HepG2 (cell line): Measurements from ENCODE around the gene DUXA. TPM values are rescaled to one million over a fixed set of nuclear protein-coding genes. Genes with fewer than 3 reads are reported as not detected.

Experiments
- ATAC-seq: fragments of 200-7000 bp; cut with Tn5 transposase; 3 replicates; pipeline ENCODE4 v1.9.1; 2020; ENCODE audit warnings: mild to moderate bottlenecking, moderate library complexity
- BruUV-seq: library from RNA; stranded (reverse); fragments of 400-500 nt; replicated peaks from 2 replicates; lab custom pipeline; 2021; lab: Mats Ljungman, UMichigan
- CTCF ChIA-PET: fragments of 300-600 bp; formaldehyde crosslinking; extraction: SDS; loops from one replicate; lab custom pipeline; 2021; ENCODE audit warnings: low total read pairs, inconsistent platforms, low intra/inter-chr PET ratio; lab: Yijun Ruan, JAX
- POLR2A ChIA-PET: fragments of 350-600 bp; sonication (Branson Sonifier 250); formaldehyde crosslinking; loops from one replicate; lab custom pipeline; 2020; ENCODE audit warnings: antibody characterized with exemption, inconsistent platforms; lab: Yijun Ruan, JAX
- DNase-seq: peaks from one replicate; pipeline ENCODE4 v3.0.0-alpha.2; 2015; ENCODE audit warnings: low spot score
- FAIRE-seq: peaks from 3 replicates; lab custom pipeline; 2011; peaks lifted over from hg19 to GRCh38; lab: Jason Lieb, UNC
- H2AFZ ChIP-seq: one replicate; pipeline ENCODE4 v1.6.1; 2011; ENCODE audit warnings: low read length, inconsistent platforms
- H3K27ac ChIP-seq: fragments of 300-600 bp; 3 replicates; pipeline ENCODE4 v1.8.0; 2011; ENCODE audit warnings: mixed run types, mild to moderate bottlenecking, mixed read lengths, low read length, inconsistent platforms; ENCODE audit not compliant: insufficient read depth; ENCODE audit errors: extremely low read length
- H3K27me3 ChIP-seq, 2 experiments: fragments of 200-600 bp in 1 of 2; 2 replicates in 1 of 2; 3 replicates in 1 of 2; pipeline versions ENCODE4 v1.6.0 to v1.8.0; 2011; ENCODE audit warnings: low read length in 2 of 2, mild to moderate bottlenecking in 2 of 2, moderate library complexity in 2 of 2, inconsistent platforms in 1 of 2; ENCODE audit not compliant: insufficient read depth in 2 of 2, control insufficient read depth in 1 of 2
- H3K36me3 ChIP-seq, 2 experiments: fragments of 200-600 bp in 1 of 2; replicated peaks in 1 of 2; 2 replicates in 1 of 2; 3 replicates in 1 of 2; pipeline versions ENCODE4 v1.5.1 to v1.8.0; 2011; ENCODE audit warnings: low read length in 2 of 2, inconsistent platforms in 1 of 2; ENCODE audit not compliant: insufficient read depth in 2 of 2, control insufficient read depth in 1 of 2
- H3K4me1 ChIP-seq: 2 replicates; pipeline ENCODE4 v1.5.1; 2012; ENCODE audit warnings: low read length, inconsistent platforms; ENCODE audit not compliant: insufficient read depth
- H3K4me2 ChIP-seq: 2 replicates; pipeline ENCODE4 v1.6.0; 2011; ENCODE audit warnings: low read depth, low read length, inconsistent platforms
- H3K4me3 ChIP-seq, 3 experiments: fragments of 200-600 bp in 1 of 3; sonication (generic), shearing (Covaris generic) in 1 of 3; replicated peaks in 1 of 3; 2 replicates each; pipeline ENCODE4 v1.5.1; 2011 to 2016; ENCODE audit warnings: low read length in 3 of 3, inconsistent platforms in 2 of 3, low read depth in 2 of 3, mild to moderate bottlenecking in 2 of 3, control low read depth in 1 of 3, mixed read lengths in 1 of 3; ENCODE audit not compliant: insufficient read depth in 1 of 3
- H3K79me2 ChIP-seq: one replicate; pipeline ENCODE4 v1.6.1; 2011; ENCODE audit warnings: low read length, inconsistent platforms; ENCODE audit not compliant: insufficient read depth
- H3K9ac ChIP-seq: 2 replicates; pipeline ENCODE4 v1.6.0; 2011; ENCODE audit warnings: mild to moderate bottlenecking, low read depth, low read length, inconsistent platforms; ENCODE audit not compliant: insufficient read depth
- H3K9me3 ChIP-seq: 2 replicates; pipeline ENCODE4 v1.5.1; 2012; ENCODE audit warnings: mild to moderate bottlenecking, low read length
- H4K20me1 ChIP-seq: 2 replicates; pipeline ENCODE4 v1.6.0; 2011; ENCODE audit warnings: inconsistent platforms, mild to moderate bottlenecking, low read length, moderate library complexity; ENCODE audit not compliant: insufficient read depth
- BRCA1 ChIP-seq: sonication (generic); formaldehyde crosslinking; IDR thresholded peaks from 2 replicates; pipeline ENCODE4 v1.4.0; 2020; ENCODE audit warnings: missing genetic modification reagents
- BRD4 ChIP-seq: sonication (generic); formaldehyde crosslinking; IDR thresholded peaks from 2 replicates; pipeline ENCODE4 v1.4.0; 2020; ENCODE audit warnings: missing genetic modification reagents
- KDM1A ChIP-seq: IDR thresholded peaks from 2 replicates; pipeline ENCODE4 v1.6.1; 2016; ENCODE audit warnings: missing compliant biosample characterization
- NFYC ChIP-seq: IDR thresholded peaks from 2 replicates; pipeline ENCODE4 v1.6.1; 2016; ENCODE audit warnings: missing genetic modification reagents, missing compliant biosample characterization
- SKI ChIP-seq: fragments of 450-650 bp; IDR thresholded peaks from one replicate; pipeline ENCODE4 v1.6.1; 2018; ENCODE audit warnings: mild to moderate bottlenecking; ENCODE audit not compliant: partially characterized antibody
- TRAFD1 ChIP-seq: sonication (generic); formaldehyde crosslinking; IDR thresholded peaks from 2 replicates; pipeline ENCODE4 v1.5.1; 2020; ENCODE audit warnings: missing genetic modification reagents, mild to moderate bottlenecking, borderline replicate concordance
- ZBTB7A ChIP-seq: sonication (generic); formaldehyde crosslinking; IDR thresholded peaks from 2 replicates; pipeline ENCODE4 v1.8.0; 2022; ENCODE audit warnings: mild to moderate bottlenecking, missing genetic modification reagents
- WGBS: methylation state at CpG from one replicate; pipeline ENCODE4 v1.1.6; 2017; ENCODE audit warnings: low lambda C conversion rate; 5-methylcytosine and 5-hydroxymethylcytosine counted together
- in situ Hi-C: cut with HindIII; loops from 2 replicates; pipeline ENCODE4 v1.10.0; 2017; ENCODE audit warnings: low pct_unique_long_range_greater_than_20kb; ENCODE audit not compliant: extremely low pct_ligation_motif_present
- intact Hi-C: fragments of 100-400 bp; cut with micrococcal nuclease; formaldehyde crosslinking; loops from one replicate; pipeline ENCODE4 v1.10.0; 2022; ENCODE audit not compliant: unreplicated experiment
- polyA plus RNA-seq, 8 experiments: library from polyadenylated mRNA; depleted of rRNA in 3 of 8; stranded (reverse) in 7 of 8; unstranded in 1 of 8; fragments of >200 nt; fragmentation: Illumina TruSeq in 4 of 8; extraction: Trizol in 4 of 8; gene quantifications; 2 replicates each; pipeline versions ENCODE4 v1.2.1 to v1.2.3, GENCODE V29; 2011 to 2016; ENCODE audit warnings: low read depth in 4 of 8, missing spikeins in 1 of 8, mixed read lengths in 1 of 8; ENCODE audit not compliant: insufficient read depth in 1 of 8
- small RNA-seq, 3 experiments: library from RNA; depleted of rRNA; stranded (forward); fragments of <200 nt; gene quantifications; one replicate each; pipeline ENCODE3, GENCODE V24; 2012; ENCODE audit warnings: low read depth in 2 of 3, low replicate concordance in 1 of 3; ENCODE audit not compliant: insufficient read length in 3 of 3, insufficient read depth in 2 of 3
- total RNA-seq, 5 experiments: library from RNA; depleted of rRNA; stranded (reverse); fragments of >200 nt; fragmentation: Illumina TruSeq; extraction: Trizol; gene quantifications; 2 replicates each; pipeline ENCODE4 v1.2.3, GENCODE V29; 2016; ENCODE audit warnings: low read depth in 1 of 5
- TF ChIP-seq, protein P1 (sequence below): sonication (generic); IDR thresholded peaks from 2 replicates; pipeline ENCODE4 v1.6.1; 2016; ENCODE audit warnings: low read depth, borderline replicate concordance

DUXA gene
- total and polyA plus RNA-seq, 2 of the 13 experiments (the other 11 are each of a cell fraction or from before 2014, with no cell fraction given) = not detected

DNA sequence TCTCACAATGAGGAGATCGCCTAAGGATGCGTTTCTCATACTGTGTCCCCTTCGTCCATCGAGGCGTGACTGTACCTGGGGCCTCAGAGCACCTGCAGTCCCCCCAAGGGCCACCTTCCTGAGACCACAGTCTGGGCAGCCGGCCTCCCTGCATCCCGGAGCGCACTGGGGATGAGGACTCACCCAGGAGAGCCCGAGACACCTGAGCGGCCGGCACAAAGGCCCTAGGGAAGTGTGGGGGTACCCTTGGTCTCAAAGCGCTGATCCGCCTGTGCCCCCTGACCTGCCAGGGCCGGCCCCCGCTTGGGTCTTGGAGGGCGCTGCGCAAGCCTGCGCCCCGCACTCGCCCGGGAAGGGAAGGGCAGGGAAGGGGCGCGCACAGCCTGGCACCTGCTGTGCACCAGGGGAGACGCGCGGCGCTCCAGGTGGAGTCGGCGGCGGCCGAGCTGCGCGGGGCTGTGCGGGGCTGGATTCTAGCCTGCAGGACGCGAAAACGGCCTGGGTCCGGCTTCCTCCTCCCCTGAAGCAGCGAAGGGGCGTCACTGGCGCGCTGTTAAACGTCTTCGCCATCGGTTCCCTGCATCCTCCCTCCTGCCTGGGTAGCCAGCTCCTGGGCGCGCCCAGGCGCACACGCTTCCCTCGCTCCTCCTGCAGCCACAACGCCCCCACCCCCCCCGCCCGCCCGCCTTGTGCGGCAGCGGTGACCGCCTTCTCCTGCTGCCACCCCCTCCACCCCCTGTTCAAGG lies 61.1 kb downstream of the DUXA start:
- no peak overlapping the region for H3K9ac ChIP-seq
- DNase-seq (no peak), ATAC-seq (no peak), FAIRE-seq (no peak)
- intact Hi-C loops = loop anchor here (10.0 kb wide), 1 partner anchor 299 kb away; no protein-coding TSS in a partner anchor
- ChIA-PET CTCF (no interaction called here), POLR2A (no interaction called here)
- no peaks in the 10 kb centered on the region for H3K27me3 ChIP-seq
- WGBS = 75% methylated on average over 31 of the region's 57 CpGs
- no peak overlapping the region for H3K4me2 ChIP-seq
- no peak overlapping the region for H3K4me3 ChIP-seq
- TF ChIP-seq SKI = no peak
- no peak for TF ChIP-seq KDM1A (CRISPR knock-in tag)
- TF ChIP-seq, protein P1, sequence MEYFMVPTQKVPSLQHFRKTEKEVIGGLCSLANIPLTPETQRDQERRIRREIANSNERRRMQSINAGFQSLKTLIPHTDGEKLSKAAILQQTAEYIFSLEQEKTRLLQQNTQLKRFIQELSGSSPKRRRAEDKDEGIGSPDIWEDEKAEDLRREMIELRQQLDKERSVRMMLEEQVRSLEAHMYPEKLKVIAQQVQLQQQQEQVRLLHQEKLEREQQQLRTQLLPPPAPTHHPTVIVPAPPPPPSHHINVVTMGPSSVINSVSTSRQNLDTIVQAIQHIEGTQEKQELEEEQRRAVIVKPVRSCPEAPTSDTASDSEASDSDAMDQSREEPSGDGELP = no peak
- no peak for TF ChIP-seq ZBTB7A (CRISPR knock-in tag)
- no peak for TF ChIP-seq NFYC
- no peak for TF ChIP-seq BRCA1 (CRISPR knock-in tag)
- no peak for TF ChIP-seq BRD4
- TF ChIP-seq TRAFD1 (CRISPR knock-in tag) = no peak
- in situ Hi-C loops = no loop called here
- no peak overlapping the region for H2AFZ ChIP-seq
- no peaks in the 10 kb centered on the region for H3K36me3 ChIP-seq
- no peaks in the 10 kb centered on the region for H4K20me1 ChIP-seq
- no peaks in the 10 kb centered on the region for H3K79me2 ChIP-seq
- H3K4me1 ChIP-seq = 0 out of 2 replicates have a peak, but pooled peaks cover 10% of the 10 kb centered on the region
- no TSS peak for BruUV-seq
- H3K27ac ChIP-seq = no peak overlapping the region
- H3K9me3 ChIP-seq = peaks cover 19% of the 10 kb centered on the region

Small RNA genes within 50 kb of the gene (small RNA-seq; reads per million reads assigned to genes)
- 0 reads per million in 3 experiments for gene AC025588.3

Other genes starting within 250 kb of the DUXA start
- gene USP29, start 47.5 kb downstream of the DUXA start, total RNA-seq (2016; rRNA removed; fragmentation: Illumina TruSeq; extraction: Trizol) = not detected in 2 replicates
- not detected in 2 replicates for gene USP29, start 47.5 kb downstream of the DUXA start, polyA plus RNA-seq (2011; rRNA removed)
- gene ZIM3, start 22.3 kb downstream of the DUXA start, total RNA-seq (2016; rRNA removed; fragmentation: Illumina TruSeq; extraction: Trizol) = not detected in 2 replicates
- not detected in 2 replicates for gene ZIM3, start 22.3 kb downstream of the DUXA start, polyA plus RNA-seq (2011; rRNA removed)
- gene ZNF264, start 24.0 kb upstream of the DUXA start, total RNA-seq (2016; rRNA removed; fragmentation: Illumina TruSeq; extraction: Trizol) = 17.6 and 24.7 TPM in 2 replicates
- 3.5 and 4.0 TPM in 2 replicates for gene ZNF264, start 24.0 kb upstream of the DUXA start, polyA plus RNA-seq (2011; rRNA removed)
- gene AURKC, start 63.5 kb upstream of the DUXA start, total RNA-seq (2016; rRNA removed; fragmentation: Illumina TruSeq; extraction: Trizol) = 0.46 TPM in 1 of 2 replicates, not detected in the other
- 0.65 and 0.86 TPM in 2 replicates for gene AURKC, start 63.5 kb upstream of the DUXA start, polyA plus RNA-seq (2011; rRNA removed)
- gene ZNF805, start 73.1 kb upstream of the DUXA start, total RNA-seq (2016; rRNA removed; fragmentation: Illumina TruSeq; extraction: Trizol) = 12.8 and 21.8 TPM in 2 replicates
- 5.1 and 5.5 TPM in 2 replicates for gene ZNF805, start 73.1 kb upstream of the DUXA start, polyA plus RNA-seq (2011; rRNA removed)
- gene ZNF460, start 113.0 kb upstream of the DUXA start, total RNA-seq (2016; rRNA removed; fragmentation: Illumina TruSeq; extraction: Trizol) = 44.8 and 76.3 TPM in 2 replicates
- 14.5 and 15.3 TPM in 2 replicates for gene ZNF460, start 113.0 kb upstream of the DUXA start, polyA plus RNA-seq (2011; rRNA removed)
- gene ZNF543, start 153.0 kb upstream of the DUXA start, total RNA-seq (2016; rRNA removed; fragmentation: Illumina TruSeq; extraction: Trizol) = 8.9 and 10.4 TPM in 2 replicates
- 2.1 and 2.5 TPM in 2 replicates for gene ZNF543, start 153.0 kb upstream of the DUXA start, polyA plus RNA-seq (2011; rRNA removed)
- gene ZNF304, start 183.8 kb upstream of the DUXA start, total RNA-seq (2016; rRNA removed; fragmentation: Illumina TruSeq; extraction: Trizol) = 8.0 and 9.5 TPM in 2 replicates
- 3.4 and 3.6 TPM in 2 replicates for gene ZNF304, start 183.8 kb upstream of the DUXA start, polyA plus RNA-seq (2011; rRNA removed)
- 13.3 and 20.5 TPM in 2 replicates for gene TRAPPC2B, start 196.1 kb upstream of the DUXA start, total RNA-seq (2016; rRNA removed; fragmentation: Illumina TruSeq; extraction: Trizol)
- 16.8 and 17.7 TPM in 2 replicates for gene TRAPPC2B, start 196.1 kb upstream of the DUXA start, polyA plus RNA-seq (2011; rRNA removed)
- 2.1 and 2.6 TPM in 2 replicates for gene ZNF547, start 196.1 kb upstream of the DUXA start, total RNA-seq (2016; rRNA removed; fragmentation: Illumina TruSeq; extraction: Trizol)
- 2.0 and 2.2 TPM in 2 replicates for gene ZNF547, start 196.1 kb upstream of the DUXA start, polyA plus RNA-seq (2011; rRNA removed)
- gene ZNF548, start 222.4 kb upstream of the DUXA start, total RNA-seq (2016; rRNA removed; fragmentation: Illumina TruSeq; extraction: Trizol) = 24.9 and 29.4 TPM in 2 replicates
- 19.5 and 19.6 TPM in 2 replicates for gene ZNF548, start 222.4 kb upstream of the DUXA start, polyA plus RNA-seq (2011; rRNA removed)
- 10.1 and 14.0 TPM in 2 replicates for gene ZNF17, start 243.7 kb upstream of the DUXA start, total RNA-seq (2016; rRNA removed; fragmentation: Illumina TruSeq; extraction: Trizol)
- 3.0 and 3.7 TPM in 2 replicates for gene ZNF17, start 243.7 kb upstream of the DUXA start, polyA plus RNA-seq (2011; rRNA removed)